RWPE1 (cell line): ENCODE results near the gene CALB2.

Experiments used
- CTCF ChIA-PET: fragments of 350-600 bp; sonication (Branson Sonifier 250); formaldehyde crosslinking; extraction: SDS; loops from one replicate; lab custom pipeline; 2021; lab: Yijun Ruan, JAX
- POLR2A ChIA-PET: fragments of 400-600 bp; formaldehyde crosslinking; extraction: SDS; loops from one replicate; lab custom pipeline; 2020; ENCODE audit warnings: antibody characterized with exemption; ENCODE audit not compliant: low non-redundant PET; lab: Yijun Ruan, JAX
- DNase-seq: peaks from one replicate; pipeline ENCODE4 v3.0.0; 2012; ENCODE audit warnings: low spot score
- H3K27ac ChIP-seq: fragments of 450-650 bp; 2 replicates; pipeline ENCODE4 v1.5.1; 2017
- TF ChIP-seq, protein P1 (sequence below): fragments of 450-650 bp; conservative IDR thresholded peaks from 2 replicates; pipeline ENCODE4 v1.5.1; 2017; ENCODE audit warnings: low read depth, mild to moderate bottlenecking

Gene CALB2

DNA sequence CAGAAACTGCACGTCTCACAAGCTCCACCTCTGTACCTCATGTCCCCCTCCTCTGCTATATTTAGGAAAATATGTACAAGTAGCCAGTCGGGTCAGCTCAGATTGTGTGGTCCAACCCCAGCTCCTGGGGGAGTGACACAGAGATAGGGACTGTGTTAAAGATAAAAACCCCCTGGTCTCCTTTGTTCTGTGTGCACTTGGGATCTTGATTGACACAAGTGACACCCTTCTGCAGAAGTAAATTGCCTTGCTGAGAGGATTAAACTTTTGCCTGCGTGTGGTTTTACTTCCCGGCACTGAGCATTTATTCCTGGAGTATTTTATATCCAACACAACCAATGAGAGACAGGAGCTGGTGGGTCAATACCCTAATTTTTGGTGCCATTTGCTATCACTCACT lies 45.8 kb downstream of the CALB2 start:
- ChIA-PET POLR2A (no interaction called here), CTCF (interaction anchor here (1.7 kb wide), 1 partner anchor 8 kb away, joined by 5 read pairs; no protein-coding TSS in a partner anchor)
- TF ChIP-seq, protein P1, sequence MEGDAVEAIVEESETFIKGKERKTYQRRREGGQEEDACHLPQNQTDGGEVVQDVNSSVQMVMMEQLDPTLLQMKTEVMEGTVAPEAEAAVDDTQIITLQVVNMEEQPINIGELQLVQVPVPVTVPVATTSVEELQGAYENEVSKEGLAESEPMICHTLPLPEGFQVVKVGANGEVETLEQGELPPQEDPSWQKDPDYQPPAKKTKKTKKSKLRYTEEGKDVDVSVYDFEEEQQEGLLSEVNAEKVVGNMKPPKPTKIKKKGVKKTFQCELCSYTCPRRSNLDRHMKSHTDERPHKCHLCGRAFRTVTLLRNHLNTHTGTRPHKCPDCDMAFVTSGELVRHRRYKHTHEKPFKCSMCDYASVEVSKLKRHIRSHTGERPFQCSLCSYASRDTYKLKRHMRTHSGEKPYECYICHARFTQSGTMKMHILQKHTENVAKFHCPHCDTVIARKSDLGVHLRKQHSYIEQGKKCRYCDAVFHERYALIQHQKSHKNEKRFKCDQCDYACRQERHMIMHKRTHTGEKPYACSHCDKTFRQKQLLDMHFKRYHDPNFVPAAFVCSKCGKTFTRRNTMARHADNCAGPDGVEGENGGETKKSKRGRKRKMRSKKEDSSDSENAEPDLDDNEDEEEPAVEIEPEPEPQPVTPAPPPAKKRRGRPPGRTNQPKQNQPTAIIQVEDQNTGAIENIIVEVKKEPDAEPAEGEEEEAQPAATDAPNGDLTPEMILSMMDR = no peak
- H3K27ac ChIP-seq = no peak overlapping the region
- DNase-seq = no peak

DNA sequence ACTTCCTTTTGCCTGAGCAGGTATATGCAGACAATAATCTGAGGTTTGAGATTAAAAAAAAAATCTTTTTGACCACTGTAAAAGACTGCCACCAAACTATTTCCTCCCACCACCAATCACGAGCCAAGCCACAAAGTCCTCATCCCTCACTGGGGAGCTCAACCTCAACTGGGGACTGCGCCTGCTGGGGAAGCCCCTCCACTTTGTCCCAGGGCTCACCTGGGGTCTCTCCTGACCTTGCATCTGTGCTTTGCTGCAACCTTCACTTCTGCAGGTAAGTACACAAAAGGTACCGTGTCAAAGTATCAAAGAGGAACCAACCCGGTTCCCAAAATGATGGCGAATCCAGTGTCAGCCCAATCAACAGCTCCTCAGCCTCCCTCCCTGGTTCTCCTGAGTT lies 47.8 kb downstream of the CALB2 start:
- ChIA-PET CTCF (interaction anchor here (0.7 kb wide), 1 partner anchor 28 kb away, joined by 4 read pairs; no protein-coding TSS in a partner anchor), POLR2A (no interaction called here)
- TF ChIP-seq, protein P1 = no peak
- no peak overlapping the region for H3K27ac ChIP-seq
- DNase-seq = no peak

DNA sequence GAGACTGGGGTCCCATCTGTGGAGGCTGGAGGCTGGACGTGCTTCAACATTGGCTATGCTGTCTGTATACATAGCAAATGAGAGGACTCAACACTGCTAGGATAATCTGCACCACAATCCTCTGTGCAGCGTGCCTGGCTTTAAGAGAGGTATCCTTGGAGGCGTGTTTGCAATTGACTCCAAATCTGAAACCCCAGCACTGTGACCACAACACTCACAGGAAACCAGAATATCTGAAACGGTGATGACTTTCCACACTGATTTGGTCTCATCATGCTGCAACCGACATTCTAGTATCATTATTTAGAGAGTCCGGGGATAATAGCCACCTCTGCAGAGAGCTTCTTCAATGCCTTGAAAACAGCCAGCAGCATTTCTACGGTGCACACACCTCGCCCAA lies 48.2 kb downstream of the CALB2 start:
- POLR2A ChIA-PET = no interaction called here
- TF ChIP-seq, protein P1 = no peak
- DNase-seq = no peak
- CTCF ChIA-PET = interaction anchor here (0.7 kb wide), 1 partner anchor 28 kb away, joined by 4 read pairs; no protein-coding TSS in a partner anchor
- H3K27ac ChIP-seq = no peak overlapping the region

DNA sequence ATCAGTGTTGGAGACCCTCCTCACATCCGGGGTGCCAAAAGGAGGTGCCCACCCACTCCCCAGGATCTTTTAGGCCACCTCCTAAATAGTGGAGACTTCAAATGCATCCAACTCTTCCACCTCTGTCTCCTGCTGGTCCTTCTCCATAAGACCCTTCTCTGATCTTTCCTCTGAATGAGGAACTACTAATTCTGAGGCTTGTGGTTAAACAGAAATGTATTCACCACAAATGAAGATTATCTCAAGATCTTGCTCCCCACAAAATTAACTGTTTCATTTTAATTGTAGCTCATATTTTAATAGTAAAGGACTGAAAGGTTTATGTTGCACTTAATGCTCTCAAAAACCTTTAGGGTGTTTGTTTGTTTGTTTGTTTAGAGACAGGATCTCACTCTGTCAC lies 49.2 kb downstream of the CALB2 start:
- POLR2A ChIA-PET = no interaction called here
- no peak overlapping the region for H3K27ac ChIP-seq
- CTCF ChIA-PET = no interaction called here
- TF ChIP-seq, protein P1 = no peak
- no peak for DNase-seq

DNA sequence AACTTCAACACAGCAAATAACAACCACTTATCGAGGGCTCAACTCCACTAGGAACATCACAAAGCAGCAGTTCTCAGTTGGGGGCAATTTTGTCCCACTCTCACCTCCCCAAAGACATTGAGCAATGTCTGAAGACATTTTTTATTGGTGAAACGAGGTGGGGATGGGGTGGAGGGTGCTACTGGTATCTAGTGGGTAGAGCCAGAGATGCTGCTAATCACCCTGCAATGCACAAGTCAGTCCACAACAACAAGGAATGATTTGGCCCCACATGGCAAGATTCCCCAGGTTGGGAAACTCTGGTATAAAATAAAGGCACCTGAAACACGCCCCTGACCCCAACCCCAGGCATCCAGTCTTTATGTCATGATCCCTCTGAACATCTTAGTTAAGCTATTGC lies 50.0 kb downstream of the CALB2 start:
- ChIA-PET CTCF (no interaction called here), POLR2A (no interaction called here)
- TF ChIP-seq, protein P1 = no peak
- no peak overlapping the region for H3K27ac ChIP-seq
- DNase-seq = no peak

DNA sequence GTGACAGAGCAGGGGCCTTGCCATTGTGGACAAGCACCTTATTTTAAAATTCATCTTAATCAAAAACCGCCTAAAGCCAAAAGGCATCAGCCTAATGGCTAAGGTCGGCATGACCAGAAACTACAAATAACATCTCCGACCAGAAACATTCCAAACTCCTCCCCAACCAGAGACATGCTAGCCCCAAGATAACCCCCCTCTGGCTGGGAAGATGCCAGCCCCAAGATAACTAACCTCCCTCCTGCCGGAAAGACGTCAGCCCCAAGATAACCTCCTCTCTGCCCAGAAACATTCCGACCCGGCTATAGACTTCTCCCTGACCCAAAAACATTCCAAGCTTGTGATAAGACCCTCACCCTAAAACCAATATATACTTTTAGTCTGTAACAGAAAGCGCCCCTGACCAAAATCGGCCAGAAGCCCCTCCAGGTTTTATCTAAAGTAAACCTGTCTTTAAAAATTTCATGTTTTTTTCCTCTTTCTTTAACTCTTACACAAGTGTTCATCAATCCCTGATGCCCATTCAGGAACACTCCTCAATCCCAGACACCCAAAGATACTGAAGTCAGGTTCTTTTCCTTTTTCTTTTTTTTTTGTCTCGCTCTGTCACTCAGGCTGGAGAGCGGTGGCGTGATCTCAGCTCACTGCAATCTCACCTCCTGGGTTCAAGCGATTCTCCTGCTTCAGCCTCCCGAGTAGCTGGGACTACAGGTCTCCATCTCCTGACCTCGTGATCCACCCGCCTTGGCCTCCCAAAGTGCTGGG lies 50.7 kb downstream of the CALB2 start:
- POLR2A ChIA-PET = no interaction called here
- H3K27ac ChIP-seq = no peak overlapping the region
- TF ChIP-seq, protein P1 = no peak
- CTCF ChIA-PET = interaction anchor here (0.5 kb wide), 1 partner anchor 133 kb away, joined by 4 read pairs; no protein-coding TSS in a partner anchor
- DNase-seq = no peak
